DOHH2 (cell line): ENCODE results near the gene APLP2.

Experiments
- CTCF ChIP-seq: fragments of 200-600 bp; sonication (generic); IDR thresholded peaks from one replicate; pipeline ENCODE4 v1.5.1; 2014; ENCODE audit warnings: antibody characterized with exemption, mild to moderate bottlenecking, low read depth, low read length; ENCODE audit not compliant: poor library complexity, severe bottlenecking
- EZH2phosphoT487 ChIP-seq: fragments of 200-600 bp; sonication (generic); IDR thresholded peaks from 2 replicates; pipeline ENCODE4 v1.6.1; 2017; ENCODE audit warnings: borderline replicate concordance, mild to moderate bottlenecking, antibody characterized with exemption, low read length, moderate library complexity, mixed read lengths

GRCh38 chr11:130099356-130099755 is 29.7 kb downstream of the APLP2 start:
- TF ChIP-seq CTCF (no peak), EZH2phosphoT487 (no peak)
